ENCODE data around the gene NEURL1B.

DNA sequence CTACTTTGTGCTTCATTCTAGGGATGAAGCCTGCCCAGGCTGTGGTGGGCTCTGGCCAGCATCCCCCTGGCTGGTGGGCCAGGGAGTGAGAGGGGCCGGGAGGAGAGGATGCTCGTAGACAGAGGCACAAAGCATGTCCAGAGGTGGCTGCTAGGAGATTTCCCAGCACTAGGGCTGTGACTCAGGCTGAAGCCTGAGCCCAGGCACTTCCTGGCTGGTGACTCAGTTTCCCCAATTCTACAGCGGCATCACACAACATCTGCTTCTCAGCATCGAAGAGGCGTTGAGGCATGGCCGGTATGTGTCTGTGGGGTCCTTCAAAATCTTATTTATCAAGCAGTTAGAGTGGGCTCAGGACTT, 74.3 kb downstream of the NEURL1B start:
- no peak for TF ChIP-seq EZH2 (IDR thresholded peaks at IDR 0.05; ENCODE audit: insufficient read depth, low read length)
- no peak for TF ChIP-seq CTCF (IDR thresholded peaks at IDR 0.05; ENCODE audit: insufficient read depth, low read depth, low read length)
